Smooth muscle cell (in vitro differentiated cells): Measurements from ENCODE around the gene ZNF525. TPM values are rescaled to one million over a fixed set of nuclear protein-coding genes. Genes with fewer than 3 reads are reported as not detected.

Experiments used
- DNase-seq: peaks from one replicate; lab custom pipeline; 2025; ENCODE audit not compliant: unreplicated experiment; lab: John Stamatoyannopoulos, UW
- H2AFZ ChIP-seq: fragments of 200-600 bp; sonication (generic); 2 replicates; pipeline ENCODE4 v1.6.0; 2016; ENCODE audit warnings: antibody characterized with exemption, low read depth, mild to moderate bottlenecking
- H3F3A ChIP-seq: fragments of 200-600 bp; sonication (generic); 2 replicates; pipeline ENCODE4 v1.6.0; 2017; ENCODE audit warnings: antibody characterized with exemption, low read depth
- H3K27ac ChIP-seq: fragments of 200-600 bp; sonication (generic); 2 replicates; pipeline ENCODE4 v1.5.1; 2016; ENCODE audit warnings: low read depth, mild to moderate bottlenecking
- H3K27me3 ChIP-seq: fragments of 200-600 bp; sonication (generic); 2 replicates; pipeline ENCODE4 v1.6.1; 2016; ENCODE audit warnings: low read depth, mild to moderate bottlenecking
- H3K36me3 ChIP-seq: fragments of 200-600 bp; sonication (generic); 2 replicates; pipeline ENCODE4 v1.5.1; 2016; ENCODE audit warnings: low read depth
- H3K4me1 ChIP-seq: fragments of 200-600 bp; sonication (generic); 2 replicates; pipeline ENCODE4 v1.5.1; 2016; ENCODE audit warnings: low read depth
- H3K4me2 ChIP-seq: fragments of 200-600 bp; sonication (generic); 2 replicates; pipeline ENCODE4 v1.6.0; 2016; ENCODE audit warnings: mild to moderate bottlenecking
- H3K4me3 ChIP-seq: fragments of 200-600 bp; sonication (generic); 2 replicates; pipeline ENCODE4 v1.5.1; 2016; ENCODE audit warnings: mild to moderate bottlenecking
- H3K79me2 ChIP-seq: fragments of 200-600 bp; sonication (generic); 2 replicates; pipeline ENCODE4 v1.6.0; 2016; ENCODE audit warnings: low read depth, mild to moderate bottlenecking
- H3K9ac ChIP-seq: fragments of 200-600 bp; sonication (generic); 2 replicates; pipeline ENCODE4 v1.6.0; 2016; ENCODE audit warnings: low read depth
- H3K9me3 ChIP-seq: fragments of 200-600 bp; sonication (generic); replicated peaks from 2 replicates; pipeline ENCODE4 v1.5.1; 2016; ENCODE audit warnings: low read depth
- H4K20me1 ChIP-seq: fragments of 200-600 bp; sonication (generic); 2 replicates; pipeline ENCODE4 v1.6.0; 2016; ENCODE audit warnings: low read depth
- CTCF ChIP-seq: fragments of 200-600 bp; sonication (generic); IDR thresholded peaks from 2 replicates; pipeline ENCODE4 v1.5.1; 2017; ENCODE audit warnings: borderline replicate concordance, mild to moderate bottlenecking, antibody characterized with exemption; ENCODE audit not compliant: insufficient read depth, poor library complexity, severe bottlenecking
- WGBS: methylation state at CpG from one replicate; pipeline ENCODE4 v1.1.7; 2016; ENCODE audit warnings: low lambda C conversion rate; 5-methylcytosine and 5-hydroxymethylcytosine counted together
- polyA plus RNA-seq: library from polyadenylated mRNA; unstranded; fragments of >200 nt; fragmentation: Nextera tagmentation; extraction: Ambion mirVana; gene quantifications from 2 replicates; pipeline ENCODE4 v1.2.1, GENCODE V29; 2016
- total RNA-seq: library from RNA; depleted of rRNA; stranded (reverse); fragments of >200 nt; gene quantifications from 2 replicates; pipeline ENCODE4 v1.2.3, GENCODE V29; 2014

Gene ZNF525
- total and polyA plus RNA-seq, 2 experiments from 2014 or later: 1.4 to 11.7 TPM

DNA sequence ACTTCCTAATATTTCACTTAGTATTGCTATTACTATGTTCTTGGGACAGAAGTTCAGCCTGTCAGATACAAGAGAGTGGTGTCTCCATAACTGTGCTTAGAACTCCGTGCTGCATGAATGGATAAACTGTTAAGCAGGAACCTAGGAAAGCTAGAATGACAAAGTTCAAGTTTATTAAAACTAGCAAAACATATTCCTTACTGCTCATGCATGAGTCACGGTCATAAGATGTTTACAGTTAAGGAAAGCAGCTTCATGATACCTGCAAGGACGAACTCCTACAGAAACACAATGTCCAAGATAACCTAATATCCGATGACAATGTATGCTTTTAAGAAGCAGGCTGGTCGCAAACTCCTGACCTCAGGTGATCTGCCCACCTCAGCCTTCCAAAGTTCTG is 23.4 kb downstream of the ZNF525 start:
- Histone ChIP-seq H3K79me2 (no peaks in the 10 kb centered on the region), H3F3A (peaks cover under 1% of the 10 kb centered on the region), H3K27me3 (no peaks in the 10 kb centered on the region), H3K4me3 (no peak overlapping the region), H3K27ac (no peak overlapping the region), H4K20me1 (no peaks in the 10 kb centered on the region), H3K4me2 (no peak overlapping the region), H3K9me3 (peaks cover 9% of the 10 kb centered on the region), H3K36me3 (peaks cover 16% of the 10 kb centered on the region), H3K4me1 (no peaks in the 10 kb centered on the region), H3K9ac (no peak overlapping the region), H2AFZ (no peak overlapping the region)
- no peak for TF ChIP-seq CTCF
- no peak for DNase-seq
- 94% methylated on average over 5 of the region's 5 CpGs for WGBS

DNA sequence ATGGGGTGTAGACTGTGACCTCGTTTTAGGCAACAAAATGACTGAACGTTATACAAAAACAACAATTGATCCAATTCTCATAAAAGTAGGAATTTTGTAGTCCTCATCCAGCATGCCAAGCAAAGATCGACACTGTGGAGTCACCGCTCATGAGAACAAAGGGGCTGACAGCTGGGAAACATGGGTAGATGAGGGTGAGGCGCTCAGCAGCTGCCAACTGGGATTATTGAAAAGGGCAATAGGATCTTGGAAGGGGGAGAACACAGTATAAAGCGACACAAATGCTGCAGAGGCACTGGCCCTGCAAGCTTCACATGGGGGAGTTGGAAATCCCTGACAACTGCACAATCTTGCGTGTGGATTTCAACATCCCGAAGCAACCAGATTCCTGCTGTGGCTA is 24.1 kb downstream of the ZNF525 start:
- H3K4me3 ChIP-seq: no peak overlapping the region
- no peak for TF ChIP-seq CTCF
- H2AFZ ChIP-seq: no peak overlapping the region
- H3F3A ChIP-seq: peaks cover 6% of the 10 kb centered on the region
- H4K20me1 ChIP-seq: no peaks in the 10 kb centered on the region
- H3K36me3 ChIP-seq: peaks cover 10% of the 10 kb centered on the region
- H3K9ac ChIP-seq: no peak overlapping the region
- no peak for DNase-seq
- H3K27me3 ChIP-seq: no peaks in the 10 kb centered on the region
- no peaks in the 10 kb centered on the region for H3K79me2 ChIP-seq
- H3K27ac ChIP-seq: no peak overlapping the region
- H3K4me1 ChIP-seq: peaks cover 5% of the 10 kb centered on the region
- 95% methylated on average over 8 of the region's 8 CpGs for WGBS
- H3K9me3 ChIP-seq: peaks cover 6% of the 10 kb centered on the region
- no peak overlapping the region for H3K4me2 ChIP-seq

- H3F3A ChIP-seq: peaks cover 6% of the 10 kb centered on the region
- H3K4me3 ChIP-seq: no peak overlapping the region
- TF ChIP-seq CTCF: no peak
- H4K20me1 ChIP-seq: no peaks in the 10 kb centered on the region
- DNase-seq: no peak
- peaks cover 6% of the 10 kb centered on the region for H3K36me3 ChIP-seq
- H3K27me3 ChIP-seq: no peaks in the 10 kb centered on the region
- H3K9ac ChIP-seq: no peak overlapping the region
- no peak overlapping the region for H2AFZ ChIP-seq
- H3K27ac ChIP-seq: no peak overlapping the region
- WGBS: 79% methylated on average over 20 of the region's 22 CpGs
- no peaks in the 10 kb centered on the region for H3K79me2 ChIP-seq
- peaks cover 2% of the 10 kb centered on the region for H3K9me3 ChIP-seq
- peaks cover 5% of the 10 kb centered on the region for H3K4me1 ChIP-seq
- H3K4me2 ChIP-seq: no peak overlapping the region
These were observed 24.5 kb downstream of the ZNF525 start for GRCh38 chr19:53389978-53390377.

GRCh38 chr19:53394522-53394973 is 29.0 kb downstream of the ZNF525 start:
- Histone ChIP-seq H3K27me3 (no peaks in the 10 kb centered on the region), H3K9ac (peak overlapping the region; percentile 25), H3K79me2 (peaks cover 27% of the 10 kb centered on the region), H3K36me3 (no peaks in the 10 kb centered on the region), H3K4me1 (peaks cover 12% of the 10 kb centered on the region), H3K27ac (peak overlapping the region; percentile 81), H3K4me2 (peak overlapping the region; percentile 98), H4K20me1 (peaks cover 6% of the 10 kb centered on the region), H3F3A (peaks cover 9% of the 10 kb centered on the region), H3K9me3 (no peaks in the 10 kb centered on the region), H3K4me3 (peak overlapping the region; percentile 100), H2AFZ (peak overlapping the region; percentile 24)
- TF ChIP-seq CTCF: no peak
- WGBS: 3% methylated on average over 18 of the region's 18 CpGs
- no peak for DNase-seq
